ENCODE measurements around the gene ZNF540.
A peak's percentile ranks its signal among the peaks of the same experiment; 100 is the strongest.

Gene ZNF540

DNA sequence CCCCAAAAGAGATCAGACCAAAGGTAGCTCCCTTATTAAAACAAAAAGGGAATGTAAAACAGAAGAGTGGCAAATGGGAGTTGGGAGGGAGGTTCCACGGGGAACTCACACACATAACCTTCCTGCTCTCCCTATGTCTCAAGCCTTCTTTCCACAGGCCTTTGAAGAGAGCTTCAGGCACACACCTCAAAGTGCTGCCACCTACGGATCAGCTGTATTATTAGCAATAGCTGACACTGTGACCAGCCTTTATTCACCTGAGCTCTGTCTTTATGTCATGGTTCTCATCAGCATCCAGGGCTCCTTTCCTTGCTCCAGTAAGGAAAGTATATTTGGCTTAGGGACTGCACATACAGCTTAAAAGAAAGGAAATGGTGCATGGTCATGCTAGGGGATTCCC lies 11.3 kb upstream of the ZNF540 start:
- no peak for DNase-seq (ENCODE audit: low read depth)
- no peak overlapping the region for H3K4me3 ChIP-seq (ENCODE audit: low read depth, low read length)
- TF ChIP-seq POLR2A (IDR thresholded peaks at IDR 0.05; ENCODE audit: extremely low read depth, insufficient read length) (no peak), MYC (IDR thresholded peaks at IDR 0.05; ENCODE audit: low read depth, low read length) (no peak)
- TF ChIP-seq, protein P1, sequence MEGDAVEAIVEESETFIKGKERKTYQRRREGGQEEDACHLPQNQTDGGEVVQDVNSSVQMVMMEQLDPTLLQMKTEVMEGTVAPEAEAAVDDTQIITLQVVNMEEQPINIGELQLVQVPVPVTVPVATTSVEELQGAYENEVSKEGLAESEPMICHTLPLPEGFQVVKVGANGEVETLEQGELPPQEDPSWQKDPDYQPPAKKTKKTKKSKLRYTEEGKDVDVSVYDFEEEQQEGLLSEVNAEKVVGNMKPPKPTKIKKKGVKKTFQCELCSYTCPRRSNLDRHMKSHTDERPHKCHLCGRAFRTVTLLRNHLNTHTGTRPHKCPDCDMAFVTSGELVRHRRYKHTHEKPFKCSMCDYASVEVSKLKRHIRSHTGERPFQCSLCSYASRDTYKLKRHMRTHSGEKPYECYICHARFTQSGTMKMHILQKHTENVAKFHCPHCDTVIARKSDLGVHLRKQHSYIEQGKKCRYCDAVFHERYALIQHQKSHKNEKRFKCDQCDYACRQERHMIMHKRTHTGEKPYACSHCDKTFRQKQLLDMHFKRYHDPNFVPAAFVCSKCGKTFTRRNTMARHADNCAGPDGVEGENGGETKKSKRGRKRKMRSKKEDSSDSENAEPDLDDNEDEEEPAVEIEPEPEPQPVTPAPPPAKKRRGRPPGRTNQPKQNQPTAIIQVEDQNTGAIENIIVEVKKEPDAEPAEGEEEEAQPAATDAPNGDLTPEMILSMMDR (IDR thresholded peaks at IDR 0.05; ENCODE audit: low read depth, low read length) = peak; percentile 8

DNA sequence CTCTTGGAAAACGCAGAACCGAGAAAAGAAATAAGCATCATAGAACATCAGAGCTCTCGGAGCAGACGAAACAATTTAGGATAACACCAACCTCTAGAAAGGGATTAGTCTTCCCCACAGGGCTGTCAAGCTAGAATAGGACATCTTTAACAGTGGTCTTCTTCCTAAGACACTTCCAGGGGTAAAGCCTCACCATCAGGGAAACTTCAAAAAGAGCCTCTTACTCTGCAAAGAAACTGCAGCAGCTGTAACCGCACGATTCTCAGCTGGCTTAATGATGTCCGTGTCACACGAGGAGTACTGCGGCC lies 726 bp upstream of the ZNF540 start:
- DNase-seq (ENCODE audit: low read depth) = no peak
- peak overlapping the region; percentile 81 for H3K4me3 ChIP-seq (ENCODE audit: low read depth, low read length)
- TF ChIP-seq POLR2A (IDR thresholded peaks at IDR 0.05; ENCODE audit: extremely low read depth, insufficient read length) (no peak), MYC (IDR thresholded peaks at IDR 0.05; ENCODE audit: low read depth, low read length) (no peak)
- TF ChIP-seq, protein P1 (IDR thresholded peaks at IDR 0.05; ENCODE audit: low read depth, low read length) = no peak
- TF ChIP-seq, protein P2, sequence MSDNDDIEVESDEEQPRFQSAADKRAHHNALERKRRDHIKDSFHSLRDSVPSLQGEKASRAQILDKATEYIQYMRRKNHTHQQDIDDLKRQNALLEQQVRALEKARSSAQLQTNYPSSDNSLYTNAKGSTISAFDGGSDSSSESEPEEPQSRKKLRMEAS (IDR thresholded peaks at IDR 0.05; ENCODE audit: low read depth, low read length) = no peak

DNA sequence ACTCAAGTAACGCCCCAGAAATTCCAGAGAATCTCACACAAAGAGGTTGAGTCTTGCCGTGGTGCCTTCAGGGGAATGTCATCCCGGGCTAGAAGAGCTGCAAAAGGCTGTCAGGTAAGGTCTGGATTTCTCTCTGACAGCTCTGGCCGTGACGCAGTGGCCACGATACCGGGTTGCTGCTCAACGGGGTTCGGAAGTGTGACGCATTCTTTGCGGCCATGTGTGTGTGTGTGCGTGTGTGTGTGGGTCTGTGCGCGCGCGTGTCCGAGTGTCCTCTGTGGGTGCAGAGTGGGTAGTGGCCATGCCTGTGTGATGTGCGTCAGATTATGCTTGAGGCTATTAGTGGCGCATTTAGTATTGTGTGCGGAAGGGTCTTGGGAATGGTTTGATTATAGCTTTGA lies 306 bp downstream of the ZNF540 start:
- TF ChIP-seq, protein P2 (IDR thresholded peaks at IDR 0.05; ENCODE audit: low read depth, low read length) = no peak
- TF ChIP-seq POLR2A (IDR thresholded peaks at IDR 0.05; ENCODE audit: extremely low read depth, insufficient read length) = no peak
- TF ChIP-seq, protein P1 (IDR thresholded peaks at IDR 0.05; ENCODE audit: low read depth, low read length) = no peak
- TF ChIP-seq MYC (IDR thresholded peaks at IDR 0.05; ENCODE audit: low read depth, low read length) = no peak
- peak; percentile 44 for DNase-seq (ENCODE audit: low read depth)
- H3K4me3 ChIP-seq (ENCODE audit: low read depth, low read length) = peak overlapping the region; percentile 81

DNA sequence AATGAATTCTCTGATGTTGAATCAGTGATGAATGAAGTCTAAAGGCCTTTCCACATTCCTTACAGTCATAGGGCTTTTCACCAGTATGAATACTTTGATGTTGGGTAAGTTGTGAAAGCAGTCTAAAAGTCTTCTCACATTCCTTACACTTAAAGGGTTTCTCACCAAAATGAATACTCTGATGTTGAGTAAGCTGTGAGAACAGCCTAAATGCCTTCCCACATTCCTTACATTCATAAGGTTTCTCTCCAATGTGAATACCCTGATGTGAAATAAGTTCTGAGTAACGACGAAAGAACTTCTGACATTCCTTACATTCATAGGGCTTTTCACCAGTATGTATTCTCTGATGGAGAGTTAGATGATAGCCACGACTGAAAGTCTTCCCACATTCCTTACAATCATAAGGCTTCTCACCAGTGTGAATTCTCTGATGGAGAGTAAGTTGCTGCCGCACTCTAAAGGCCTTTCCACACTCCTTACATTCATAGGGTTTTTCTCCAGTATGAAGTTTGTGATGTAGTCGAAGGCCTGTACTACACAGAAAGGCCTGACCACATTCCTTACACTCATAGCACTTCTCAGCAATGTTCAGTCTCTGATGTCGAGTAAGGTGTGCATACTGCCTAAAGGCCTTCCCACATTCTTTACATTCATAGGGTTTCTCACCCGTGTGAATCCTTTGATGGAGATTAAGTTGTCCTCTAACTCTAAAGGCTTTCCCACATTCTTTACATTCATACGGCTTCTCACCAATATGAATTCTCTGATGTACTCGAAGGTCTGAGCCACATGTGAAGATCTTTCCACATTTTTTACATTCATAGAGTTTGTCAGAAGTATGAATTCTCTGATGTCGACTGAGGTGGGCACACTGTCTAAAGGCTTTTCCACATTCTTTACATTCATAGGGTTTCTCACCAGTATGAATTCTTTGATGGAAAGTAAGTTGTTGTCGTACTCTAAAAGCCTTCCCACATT lies 40.7 kb downstream of the ZNF540 start:
- DNase-seq (ENCODE audit: low read depth) = no peak
- no peak overlapping the region for H3K4me3 ChIP-seq (ENCODE audit: low read depth, low read length)
- no peak for TF ChIP-seq MYC (IDR thresholded peaks at IDR 0.05; ENCODE audit: low read depth, low read length)
- TF ChIP-seq, protein P1 (IDR thresholded peaks at IDR 0.05; ENCODE audit: low read depth, low read length) = no peak
- TF ChIP-seq, protein P2 (IDR thresholded peaks at IDR 0.05; ENCODE audit: low read depth, low read length) = no peak
- TF ChIP-seq POLR2A (IDR thresholded peaks at IDR 0.05; ENCODE audit: extremely low read depth, insufficient read length) = no peak

DNA sequence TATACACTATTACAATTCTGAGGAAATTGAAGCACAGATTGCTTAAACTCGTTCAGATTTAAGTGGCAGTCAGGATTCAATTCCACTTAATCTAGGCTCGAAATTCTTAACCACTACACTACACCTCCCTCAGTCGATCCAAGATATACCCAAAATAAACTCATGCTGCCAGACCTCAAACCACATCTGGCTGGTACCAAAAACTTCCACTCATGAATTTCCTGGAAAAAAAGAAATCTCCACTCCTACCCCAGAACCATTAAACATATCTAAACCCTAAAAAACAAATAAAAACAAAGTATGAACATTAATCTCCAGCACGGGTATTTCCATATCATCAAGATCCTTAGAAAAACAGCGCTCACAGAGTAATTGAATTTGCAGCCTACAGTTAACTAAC lies 59.4 kb downstream of the ZNF540 start:
- no peak for TF ChIP-seq MYC (IDR thresholded peaks at IDR 0.05; ENCODE audit: low read depth, low read length)
- no peak for TF ChIP-seq POLR2A (IDR thresholded peaks at IDR 0.05; ENCODE audit: extremely low read depth, insufficient read length)
- TF ChIP-seq, protein P1 (IDR thresholded peaks at IDR 0.05; ENCODE audit: low read depth, low read length) = no peak
- TF ChIP-seq, protein P2 (IDR thresholded peaks at IDR 0.05; ENCODE audit: low read depth, low read length) = no peak
- H3K4me3 ChIP-seq (ENCODE audit: low read depth, low read length) = peak overlapping the region; percentile 85
- DNase-seq (ENCODE audit: low read depth) = peak; percentile 7
